GM18951 (cell line): ENCODE measurements around the gene MYO3A.

Source experiments
- POLR2A ChIP-seq: IDR thresholded peaks from 4 replicates; pipeline ENCODE4 v1.6.1; 2011; ENCODE audit warnings: mild to moderate bottlenecking; ENCODE audit not compliant: insufficient read length, insufficient read depth; ENCODE audit errors: extremely low read depth
- in situ Hi-C: fragments of 300-500 bp; cut with MboI; formaldehyde crosslinking; loops from one replicate; pipeline ENCODE4 v1.12.0; 2022; ENCODE audit warnings: low sequenced_read_pairs, mixed read lengths, inconsistent platforms; ENCODE audit not compliant: unreplicated experiment

MYO3A gene

DNA sequence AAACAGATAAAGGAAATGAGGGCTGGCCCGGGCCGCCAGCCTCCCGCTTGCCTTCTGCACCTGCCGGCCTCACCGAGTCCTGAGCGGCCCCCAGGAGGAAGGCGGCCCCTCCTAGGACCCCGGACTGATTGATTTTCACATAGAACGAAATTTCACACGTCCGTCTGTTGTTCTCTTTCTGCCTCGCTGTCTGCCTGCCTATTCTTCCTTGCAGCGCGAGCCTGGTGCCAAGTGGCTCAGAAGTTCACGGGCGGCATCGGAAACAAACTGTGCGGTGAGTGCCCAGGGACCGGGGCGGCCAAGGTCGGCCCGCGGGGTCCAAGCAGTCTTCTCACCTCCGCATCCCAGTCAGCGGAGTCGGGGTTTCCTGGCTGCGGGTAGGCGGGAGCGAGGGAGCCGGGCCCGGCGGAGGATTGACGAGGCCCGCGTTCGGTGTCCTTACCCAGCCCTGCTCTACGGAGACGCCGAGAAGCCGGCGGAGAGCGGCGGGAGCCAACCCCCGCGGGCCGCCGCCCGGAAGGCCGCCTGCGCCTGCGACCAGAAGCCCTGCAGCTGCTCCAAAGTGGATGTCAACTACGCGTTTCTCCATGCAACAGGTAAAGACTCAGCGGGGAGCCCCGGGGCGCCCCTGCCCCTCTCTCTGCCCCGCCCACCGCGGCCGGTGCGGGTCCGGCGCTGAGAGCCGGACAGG, 283.5 kb downstream of the MYO3A start:
- no peak for TF ChIP-seq POLR2A

DNA sequence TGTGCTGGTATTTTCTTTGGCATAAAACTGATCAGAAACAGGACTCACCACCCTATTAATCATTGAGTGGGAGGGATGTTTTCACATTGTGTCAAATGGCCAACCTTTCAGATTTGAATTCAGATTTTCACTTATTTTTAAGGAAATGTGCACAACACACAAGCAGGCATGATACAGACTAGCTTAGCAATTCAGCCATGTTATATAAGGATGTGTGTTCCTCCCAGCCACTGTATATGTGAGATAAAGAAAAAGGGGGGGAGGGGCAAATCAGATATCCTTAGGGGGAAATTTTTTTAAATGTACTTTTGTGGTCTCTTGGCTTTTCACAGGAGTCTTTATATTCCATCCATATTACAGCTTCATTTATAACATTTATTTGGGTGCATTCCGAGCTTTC, 285.6 kb downstream of the MYO3A start:
- in situ Hi-C loops = no loop called here
- TF ChIP-seq POLR2A = no peak

More for the DNA sequence above, 283.5 kb downstream of the MYO3A start:
- in situ Hi-C loops = no loop called here

DNA sequence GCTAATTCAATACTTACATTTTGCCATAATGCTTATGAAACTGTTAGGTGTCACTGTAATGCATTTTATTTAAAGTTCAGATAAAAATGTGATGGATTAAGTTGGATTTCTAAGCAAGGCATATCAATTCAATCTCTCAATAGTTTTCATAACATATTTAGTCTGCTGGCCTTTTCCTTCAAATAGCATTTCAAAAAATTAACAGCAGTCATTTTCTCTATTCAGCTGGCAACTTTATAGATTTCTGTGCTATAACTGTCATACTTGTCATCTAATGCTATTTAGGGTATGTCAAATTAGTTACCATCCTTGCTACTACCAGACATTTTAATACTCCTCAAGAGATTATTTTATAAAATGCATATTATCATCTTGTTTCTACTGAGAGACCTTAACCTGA, 286.9 kb downstream of the MYO3A start:
- in situ Hi-C loops = no loop called here
- TF ChIP-seq POLR2A = no peak

DNA sequence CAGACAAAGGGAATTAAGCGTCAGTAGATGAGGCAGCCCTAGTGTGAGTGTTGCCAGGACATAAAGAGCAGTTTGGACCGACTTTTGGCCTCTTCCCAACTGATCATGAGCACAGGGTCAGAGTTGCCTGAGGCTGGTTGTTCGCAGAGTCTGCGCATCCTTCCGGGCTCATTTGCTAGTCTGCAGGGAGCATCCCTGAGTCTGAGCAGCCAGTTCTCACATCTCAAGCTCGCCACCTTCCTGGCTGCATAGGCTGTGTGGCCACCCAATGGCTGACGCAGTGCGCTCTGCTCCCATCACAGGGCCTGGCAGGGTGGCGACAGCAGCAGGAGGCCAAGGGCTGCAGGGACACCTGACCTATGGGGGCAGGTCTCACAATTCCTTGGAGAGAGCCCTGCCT, 287.5 kb downstream of the MYO3A start:
- in situ Hi-C loops = no loop called here
- no peak for TF ChIP-seq POLR2A

DNA sequence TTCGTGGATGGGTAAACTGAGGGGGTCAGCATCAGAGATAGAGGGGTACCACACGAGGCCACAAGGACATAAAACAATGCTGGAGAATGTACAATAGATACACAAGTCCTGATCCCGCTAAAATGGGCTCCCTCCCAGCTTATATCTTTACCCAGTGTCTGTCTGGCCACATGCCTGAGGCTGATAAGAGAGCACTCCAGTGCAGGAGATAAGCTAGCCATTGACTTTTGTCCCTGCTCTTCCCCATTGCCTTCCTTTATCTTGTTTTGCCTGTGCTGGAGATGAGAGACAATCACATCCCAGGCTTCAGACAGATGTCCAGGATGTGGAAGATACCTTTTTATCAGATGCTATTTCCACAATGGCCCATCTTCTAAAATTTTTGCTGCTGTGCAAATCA, 288.5 kb downstream of the MYO3A start:
- no peak for TF ChIP-seq POLR2A
- in situ Hi-C loops = no loop called here

DNA sequence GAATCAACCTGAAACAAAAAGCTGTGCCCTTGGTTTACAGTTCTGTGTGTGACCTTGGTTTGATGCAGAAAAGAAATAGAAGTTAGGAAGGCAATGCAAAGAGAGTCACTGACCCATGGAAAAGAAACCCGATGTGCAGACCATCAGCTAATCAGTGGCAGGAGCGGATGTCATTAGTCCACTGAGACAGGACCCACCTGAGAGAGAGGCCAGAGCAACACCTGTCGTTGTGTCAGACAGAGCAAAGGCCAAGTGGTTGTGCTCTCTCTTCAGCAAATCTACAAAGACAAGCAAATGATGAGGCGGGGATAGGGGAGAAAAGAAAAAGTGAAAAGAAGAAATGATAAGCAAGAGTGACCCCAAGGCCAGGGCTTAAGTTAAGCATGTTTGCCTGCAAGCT, 291.3 kb downstream of the MYO3A start:
- in situ Hi-C loops = no loop called here
- no peak for TF ChIP-seq POLR2A

DNA sequence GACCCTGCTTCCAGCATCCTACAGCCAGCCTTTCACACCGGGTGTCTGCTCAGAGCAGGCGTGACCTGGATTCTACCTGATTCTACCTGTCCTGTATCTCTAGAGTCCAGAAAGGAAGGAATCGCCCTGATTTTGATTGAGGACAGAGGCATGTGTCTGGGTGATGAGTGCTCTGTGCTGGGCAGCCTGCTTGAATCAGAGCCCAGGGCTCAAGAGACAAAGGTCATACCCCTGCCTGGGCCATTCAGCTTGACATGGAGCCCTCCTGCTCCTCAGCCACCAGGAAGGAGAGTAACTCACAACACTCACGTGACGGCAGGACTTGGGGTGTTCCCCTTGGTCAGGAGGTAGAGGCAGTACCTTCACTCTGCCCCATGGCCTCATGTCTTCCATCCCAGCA, 293.8 kb downstream of the MYO3A start:
- no peak for TF ChIP-seq POLR2A
- in situ Hi-C loops = no loop called here

DNA sequence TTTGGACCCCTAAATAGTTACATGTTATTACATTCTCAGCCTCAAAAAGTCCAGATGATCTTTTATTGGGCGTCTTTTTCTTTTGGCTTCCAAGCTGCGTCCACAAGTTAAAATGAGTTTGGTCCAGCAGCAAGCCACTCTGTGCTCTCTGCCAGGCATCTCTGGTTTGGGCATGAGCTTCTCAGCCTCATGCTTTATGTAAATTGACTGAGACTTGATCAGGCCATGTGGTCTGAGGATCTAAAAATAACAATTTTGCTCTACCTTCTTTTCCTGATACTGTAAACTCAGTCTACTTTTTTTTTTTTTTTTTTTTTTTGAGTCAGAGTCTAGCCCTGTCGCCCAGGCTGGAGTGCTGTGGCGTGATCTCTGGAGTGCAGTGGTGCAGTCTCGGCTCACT, 298.1 kb downstream of the MYO3A start:
- no peak for TF ChIP-seq POLR2A
- in situ Hi-C loops = no loop called here

DNA sequence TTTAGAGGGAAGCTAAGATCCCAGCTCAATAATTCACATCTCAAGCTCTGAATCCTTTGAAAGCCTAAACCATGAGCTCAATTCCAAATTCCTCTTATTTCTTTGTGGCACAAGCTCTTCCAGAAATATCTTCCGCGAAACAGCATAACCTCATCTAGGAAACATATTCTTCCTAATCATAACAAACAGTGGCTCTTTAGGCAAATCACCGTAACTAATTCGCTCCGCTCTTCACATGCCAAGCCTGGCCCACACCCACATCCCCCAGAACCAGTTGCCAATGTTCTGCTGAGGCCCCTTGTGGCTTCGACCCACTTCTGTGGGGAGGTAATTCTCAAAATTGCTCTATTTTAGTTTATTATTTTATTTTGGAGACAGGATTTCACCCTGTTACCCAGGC, 301.7 kb downstream of the MYO3A start:
- in situ Hi-C loops = no loop called here
- no peak for TF ChIP-seq POLR2A

DNA sequence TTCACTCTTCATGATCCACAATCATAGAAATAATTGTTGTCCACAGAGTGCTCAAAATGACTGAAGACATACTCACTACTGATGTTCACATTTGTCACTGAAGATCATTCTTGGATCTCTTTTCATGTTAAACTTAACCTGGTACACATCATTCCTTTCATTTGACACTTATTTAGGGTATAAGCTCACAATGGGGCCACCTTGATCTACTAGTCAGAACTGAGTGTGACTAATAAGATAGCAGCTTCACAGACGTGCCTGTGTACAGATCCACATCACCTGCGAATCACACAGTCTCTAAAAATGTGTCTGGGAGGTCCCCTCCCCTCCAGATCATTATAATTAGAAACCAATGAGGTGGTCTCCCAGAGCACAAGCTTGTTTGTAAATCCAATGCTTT, 304.3 kb downstream of the MYO3A start:
- in situ Hi-C loops = no loop called here
- no peak for TF ChIP-seq POLR2A

DNA sequence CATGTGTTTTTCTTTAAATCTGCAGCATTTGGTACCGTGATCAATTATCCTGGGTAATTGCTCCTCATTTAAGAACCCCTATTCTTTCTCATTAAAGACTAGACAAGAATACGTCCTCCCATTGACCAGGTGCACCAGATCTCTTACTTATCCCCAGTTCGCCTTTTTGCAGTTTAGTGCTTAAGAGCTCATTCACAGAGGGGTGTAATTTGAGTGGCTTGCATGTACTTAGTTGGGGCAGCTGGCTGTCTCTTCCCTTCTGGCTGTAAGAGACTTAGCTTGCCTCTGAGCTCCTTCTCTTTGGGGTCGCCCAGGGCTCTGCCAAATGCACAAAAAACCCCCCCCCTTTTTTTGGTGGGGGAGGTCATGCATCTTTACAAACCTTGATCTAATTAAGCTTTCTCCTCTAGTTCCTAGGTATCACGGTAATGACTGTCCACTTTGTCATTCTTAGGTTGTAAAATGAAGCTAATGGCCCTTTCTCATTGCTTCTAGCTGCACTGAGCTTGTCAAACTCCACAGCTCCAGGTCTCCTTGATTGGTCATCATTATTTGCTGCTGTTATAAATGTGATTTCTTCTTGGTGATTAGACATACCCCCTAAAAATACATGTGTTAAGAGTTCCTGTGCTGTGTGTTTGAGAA, 308.8 kb downstream of the MYO3A start:
- in situ Hi-C loops = no loop called here

DNA sequence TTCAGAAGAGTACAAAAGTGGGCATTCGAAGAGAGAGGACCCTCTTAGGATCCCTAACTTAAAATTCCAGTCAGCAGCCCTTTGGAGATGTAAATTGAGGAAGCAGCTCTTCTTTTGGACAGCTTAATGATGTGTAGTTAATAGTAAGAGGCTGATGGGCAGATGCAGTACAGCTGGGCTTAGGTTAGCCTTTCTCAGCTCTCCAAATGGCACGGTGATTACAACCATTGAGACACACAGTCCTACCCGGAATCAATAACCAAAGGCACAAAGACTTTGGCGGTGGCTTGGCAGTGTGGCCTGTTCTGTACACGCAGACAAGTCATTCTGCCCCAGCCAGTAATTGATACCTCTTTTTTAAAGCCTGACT, 309.3 kb downstream of the MYO3A start:
- in situ Hi-C loops = no loop called here
- no peak for TF ChIP-seq POLR2A

More for the DNA sequence above, 308.8 kb downstream of the MYO3A start:
- no peak for TF ChIP-seq POLR2A

DNA sequence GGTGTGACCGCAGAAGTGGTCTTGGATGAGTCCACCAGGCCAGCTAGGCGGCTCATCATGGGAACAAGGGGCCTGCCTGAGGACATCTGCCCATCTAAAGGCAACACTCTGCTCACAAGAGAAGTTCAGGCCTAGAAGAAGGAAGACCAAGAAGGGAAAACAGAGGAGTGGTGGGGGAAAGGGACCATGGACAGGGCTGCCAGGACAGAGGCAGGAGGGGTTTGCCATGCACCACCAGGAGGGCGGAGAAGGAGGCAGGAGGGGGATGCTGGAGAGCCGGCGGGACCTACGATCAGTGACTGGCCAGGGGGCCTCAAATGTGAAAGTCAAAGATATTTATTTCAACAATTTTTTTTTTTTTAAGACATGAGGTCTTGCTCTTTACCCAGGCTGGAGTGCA, 315.7 kb downstream of the MYO3A start:
- in situ Hi-C loops = no loop called here
- TF ChIP-seq POLR2A = no peak

DNA sequence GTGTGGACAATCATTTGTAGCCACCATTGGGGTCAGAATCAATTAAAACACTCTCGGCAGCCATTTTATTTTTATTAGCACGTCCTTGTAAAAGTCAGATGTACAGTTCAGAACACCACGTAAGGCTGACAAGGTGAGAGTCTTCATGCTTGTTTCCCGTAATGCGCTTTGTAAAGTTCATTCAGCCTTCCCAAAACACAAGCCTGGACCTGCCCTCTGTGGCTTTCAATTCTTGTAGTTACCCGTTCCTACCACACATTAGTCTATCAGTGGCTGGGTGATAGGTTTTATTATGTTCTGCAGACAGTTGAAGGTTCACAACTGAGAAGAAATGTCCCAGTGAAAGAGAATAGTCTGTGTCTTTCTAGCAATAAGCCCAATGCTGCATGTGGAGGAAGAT, 317.9 kb downstream of the MYO3A start:
- no peak for TF ChIP-seq POLR2A
- in situ Hi-C loops = no loop called here
